Measurements from ENCODE around the gene FMNL2. TPM values are rescaled to one million over a fixed set of nuclear protein-coding genes. Genes with fewer than 3 reads are reported as not detected.

FMNL2 gene
- total RNA-seq, 1 donor = 24.2 TPM

DNA sequence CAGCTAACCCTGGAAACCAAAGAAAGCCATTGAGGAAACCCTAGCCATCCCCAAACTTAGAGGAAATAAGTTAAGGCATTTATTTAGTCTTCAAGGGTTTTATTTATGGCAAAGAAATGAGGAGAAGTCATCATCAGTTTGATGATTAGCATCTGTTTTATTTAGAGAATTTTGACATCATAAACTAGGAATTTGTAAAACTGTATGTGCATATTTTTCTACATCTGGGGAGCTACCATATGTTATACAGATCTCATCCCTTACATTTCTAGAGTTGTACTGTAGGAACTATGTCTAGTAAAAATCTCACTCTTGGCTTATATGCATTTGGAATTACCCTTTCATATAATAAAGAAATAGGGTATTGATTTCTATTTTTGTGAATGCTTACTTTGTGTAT, 48.7 kb downstream of the FMNL2 start:
- Histone ChIP-seq H3K27ac (ENCODE audit: low read depth, low read length) (no peak overlapping the region), H3K79me2 (ENCODE audit: insufficient read depth, low read length) (peaks cover 61% of the 10 kb centered on the region), H3K4me1 (ENCODE audit: insufficient read depth, low read length) (no peaks in the 10 kb centered on the region), H4K20me1 (ENCODE audit: insufficient read depth, low read length) (no peaks in the 10 kb centered on the region), H2AFZ (ENCODE audit: low read length) (no peak overlapping the region), H3K4me3 (ENCODE audit: insufficient read depth, low read length) (no peak overlapping the region), H3K4me2 (ENCODE audit: insufficient read depth, low read length) (no peak overlapping the region), H3K36me3 (ENCODE audit: insufficient read depth, low read length) (no peaks in the 10 kb centered on the region), H3K9me3 (ENCODE audit: low read depth, low read length) (no peaks in the 10 kb centered on the region), H3K27me3 (ENCODE audit: insufficient read depth, low read length) (no peaks in the 10 kb centered on the region)
- no peak for DNase-seq (ENCODE audit: insufficient read length, low spot score, missing footprints)
- TF ChIP-seq, protein P1, sequence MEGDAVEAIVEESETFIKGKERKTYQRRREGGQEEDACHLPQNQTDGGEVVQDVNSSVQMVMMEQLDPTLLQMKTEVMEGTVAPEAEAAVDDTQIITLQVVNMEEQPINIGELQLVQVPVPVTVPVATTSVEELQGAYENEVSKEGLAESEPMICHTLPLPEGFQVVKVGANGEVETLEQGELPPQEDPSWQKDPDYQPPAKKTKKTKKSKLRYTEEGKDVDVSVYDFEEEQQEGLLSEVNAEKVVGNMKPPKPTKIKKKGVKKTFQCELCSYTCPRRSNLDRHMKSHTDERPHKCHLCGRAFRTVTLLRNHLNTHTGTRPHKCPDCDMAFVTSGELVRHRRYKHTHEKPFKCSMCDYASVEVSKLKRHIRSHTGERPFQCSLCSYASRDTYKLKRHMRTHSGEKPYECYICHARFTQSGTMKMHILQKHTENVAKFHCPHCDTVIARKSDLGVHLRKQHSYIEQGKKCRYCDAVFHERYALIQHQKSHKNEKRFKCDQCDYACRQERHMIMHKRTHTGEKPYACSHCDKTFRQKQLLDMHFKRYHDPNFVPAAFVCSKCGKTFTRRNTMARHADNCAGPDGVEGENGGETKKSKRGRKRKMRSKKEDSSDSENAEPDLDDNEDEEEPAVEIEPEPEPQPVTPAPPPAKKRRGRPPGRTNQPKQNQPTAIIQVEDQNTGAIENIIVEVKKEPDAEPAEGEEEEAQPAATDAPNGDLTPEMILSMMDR (IDR thresholded peaks at IDR 0.05; ENCODE audit: extremely low read depth, low read depth, low read length) = no peak

DNA sequence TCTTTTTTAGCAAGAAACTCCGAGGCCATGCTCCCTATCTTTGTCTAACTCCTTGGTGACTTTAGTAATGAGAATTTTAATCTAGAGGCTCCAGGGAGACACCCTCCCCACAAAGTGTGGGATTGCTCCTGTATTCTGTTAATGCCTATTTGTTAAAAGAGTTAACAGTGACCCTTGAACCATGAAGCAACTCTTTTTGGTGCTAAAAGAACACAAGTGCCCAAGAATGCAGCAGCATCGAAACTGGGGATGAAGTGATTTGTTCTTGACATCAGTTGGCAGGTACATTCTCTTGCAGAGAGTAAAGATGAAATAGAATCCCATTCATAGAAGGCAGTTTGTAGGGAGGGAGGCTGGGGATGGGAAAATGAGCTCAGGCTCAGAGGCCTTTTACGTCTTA, 50.0 kb downstream of the FMNL2 start:
- Histone ChIP-seq H3K9me3 (ENCODE audit: low read depth, low read length) (no peaks in the 10 kb centered on the region), H3K4me1 (ENCODE audit: insufficient read depth, low read length) (no peaks in the 10 kb centered on the region), H3K4me3 (ENCODE audit: insufficient read depth, low read length) (no peak overlapping the region), H3K79me2 (ENCODE audit: insufficient read depth, low read length) (peaks cover 56% of the 10 kb centered on the region), H3K27me3 (ENCODE audit: insufficient read depth, low read length) (no peaks in the 10 kb centered on the region), H3K4me2 (ENCODE audit: insufficient read depth, low read length) (no peak overlapping the region), H3K27ac (ENCODE audit: low read depth, low read length) (no peak overlapping the region), H4K20me1 (ENCODE audit: insufficient read depth, low read length) (no peaks in the 10 kb centered on the region), H3K36me3 (ENCODE audit: insufficient read depth, low read length) (no peaks in the 10 kb centered on the region), H2AFZ (ENCODE audit: low read length) (no peak overlapping the region)
- DNase-seq (ENCODE audit: insufficient read length, low spot score, missing footprints) = no peak
- TF ChIP-seq, protein P1 (IDR thresholded peaks at IDR 0.05; ENCODE audit: extremely low read depth, low read depth, low read length) = no peak

- Histone ChIP-seq H3K36me3 (ENCODE audit: insufficient read depth, low read length) (no peaks in the 10 kb centered on the region), H3K4me1 (ENCODE audit: insufficient read depth, low read length) (no peaks in the 10 kb centered on the region), H2AFZ (ENCODE audit: low read length) (no peak overlapping the region), H3K4me2 (ENCODE audit: insufficient read depth, low read length) (no peak overlapping the region), H3K79me2 (ENCODE audit: insufficient read depth, low read length) (peaks cover 52% of the 10 kb centered on the region), H3K27me3 (ENCODE audit: insufficient read depth, low read length) (no peaks in the 10 kb centered on the region), H3K9me3 (ENCODE audit: low read depth, low read length) (no peaks in the 10 kb centered on the region), H4K20me1 (ENCODE audit: insufficient read depth, low read length) (no peaks in the 10 kb centered on the region), H3K27ac (ENCODE audit: low read depth, low read length) (no peak overlapping the region), H3K4me3 (ENCODE audit: insufficient read depth, low read length) (no peak overlapping the region)
- DNase-seq (ENCODE audit: insufficient read length, low spot score, missing footprints) = no peak
- TF ChIP-seq, protein P1 (IDR thresholded peaks at IDR 0.05; ENCODE audit: extremely low read depth, low read depth, low read length) = no peak
These were observed 50.7 kb downstream of the FMNL2 start for GRCh38 chr2:152385650-152386049.

- H3K27me3 ChIP-seq (ENCODE audit: insufficient read depth, low read length) = no peaks in the 10 kb centered on the region
- H3K79me2 ChIP-seq (ENCODE audit: insufficient read depth, low read length) = peaks cover 50% of the 10 kb centered on the region
- no peak overlapping the region for H3K4me2 ChIP-seq (ENCODE audit: insufficient read depth, low read length)
- TF ChIP-seq, protein P1 (IDR thresholded peaks at IDR 0.05; ENCODE audit: extremely low read depth, low read depth, low read length) = no peak
- no peak for DNase-seq (ENCODE audit: insufficient read length, low spot score, missing footprints)
- H3K9me3 ChIP-seq (ENCODE audit: low read depth, low read length) = no peaks in the 10 kb centered on the region
- H2AFZ ChIP-seq (ENCODE audit: low read length) = no peak overlapping the region
- no peak overlapping the region for H3K27ac ChIP-seq (ENCODE audit: low read depth, low read length)
- H3K4me3 ChIP-seq (ENCODE audit: insufficient read depth, low read length) = no peak overlapping the region
- H4K20me1 ChIP-seq (ENCODE audit: insufficient read depth, low read length) = no peaks in the 10 kb centered on the region
- no peaks in the 10 kb centered on the region for H3K36me3 ChIP-seq (ENCODE audit: insufficient read depth, low read length)
- no peaks in the 10 kb centered on the region for H3K4me1 ChIP-seq (ENCODE audit: insufficient read depth, low read length)
These were observed 51.3 kb downstream of the FMNL2 start for GRCh38 chr2:152386266-152386665.

Measured in osteoblast (primary cell).